ENCODE measurements around the gene C1QTNF12.
"Not testable (repeated sequence)": the region's sequence is repeated elsewhere in the genome, so short reads cannot be mapped to it uniquely, and the experiment has no call there.

C1QTNF12 gene

GRCh38 chr1:1259119-1259488 is 12.6 kb upstream of the C1QTNF12 start:
- no peak for DNase-seq

- no peak for DNase-seq
Observed at GRCh38 chr1:1256956-1257871, 10.7 kb upstream of the C1QTNF12 start.

- no peak for DNase-seq
Observed at GRCh38 chr1:1255611-1256010, 9.1 kb upstream of the C1QTNF12 start.

GRCh38 chr1:1255078-1255477 is 8.6 kb upstream of the C1QTNF12 start:
- DNase-seq, result no peak

- no peak for DNase-seq
Observed at GRCh38 chr1:1254667-1254998, 8.1 kb upstream of the C1QTNF12 start.

GRCh38 chr1:1253972-1254666 is 7.6 kb upstream of the C1QTNF12 start:
- DNase-seq, result no peak

- no peak for DNase-seq
Observed at GRCh38 chr1:1253314-1253713, 6.8 kb upstream of the C1QTNF12 start.

GRCh38 chr1:1250786-1251284 is 4.3 kb upstream of the C1QTNF12 start:
- no peak for DNase-seq

GRCh38 chr1:1248009-1248913 is 1.7 kb upstream of the C1QTNF12 start:
- not testable (repeated sequence) for DNase-seq

- no peak for DNase-seq
Observed at GRCh38 chr1:1247341-1247913, 905 bp upstream of the C1QTNF12 start.

- no peak for DNase-seq
Observed at GRCh38 chr1:1245817-1246576, 525 bp downstream of the C1QTNF12 start.

GRCh38 chr1:1245178-1245816 is 1.2 kb downstream of the C1QTNF12 start:
- no peak for DNase-seq

GRCh38 chr1:1244192-1244811 is 2.2 kb downstream of the C1QTNF12 start:
- no peak for DNase-seq

GRCh38 chr1:1243807-1244191 is 2.7 kb downstream of the C1QTNF12 start:
- no peak for DNase-seq

GRCh38 chr1:1243266-1243660 is 3.3 kb downstream of the C1QTNF12 start:
- no peak for DNase-seq

- no peak for DNase-seq
Observed at GRCh38 chr1:1242461-1243265, 3.9 kb downstream of the C1QTNF12 start.

GRCh38 chr1:1241588-1242219 is 4.8 kb downstream of the C1QTNF12 start:
- no peak for DNase-seq

GRCh38 chr1:1240822-1241587 is 5.5 kb downstream of the C1QTNF12 start:
- DNase-seq, result no peak

- DNase-seq, result no peak
Observed at GRCh38 chr1:1240348-1240732, 6.2 kb downstream of the C1QTNF12 start.
